HG02623 (cell line): ENCODE data around the gene RGS17.
"Not testable (repeated sequence)": the region's sequence is repeated elsewhere in the genome, so short reads cannot be mapped to it uniquely, and the experiment has no call there.

Experiments used
- ATAC-seq: cut with Tn5 transposase; IDR thresholded peaks from one replicate; pipeline ENCODE4 v1.9.1; 2021; ENCODE audit warnings: moderate library complexity; ENCODE audit not compliant: unreplicated experiment

The RGS17 gene

GRCh38 chr6:153034139-153034538 is 96.9 kb downstream of the RGS17 start:
- no peak for ATAC-seq

DNA sequence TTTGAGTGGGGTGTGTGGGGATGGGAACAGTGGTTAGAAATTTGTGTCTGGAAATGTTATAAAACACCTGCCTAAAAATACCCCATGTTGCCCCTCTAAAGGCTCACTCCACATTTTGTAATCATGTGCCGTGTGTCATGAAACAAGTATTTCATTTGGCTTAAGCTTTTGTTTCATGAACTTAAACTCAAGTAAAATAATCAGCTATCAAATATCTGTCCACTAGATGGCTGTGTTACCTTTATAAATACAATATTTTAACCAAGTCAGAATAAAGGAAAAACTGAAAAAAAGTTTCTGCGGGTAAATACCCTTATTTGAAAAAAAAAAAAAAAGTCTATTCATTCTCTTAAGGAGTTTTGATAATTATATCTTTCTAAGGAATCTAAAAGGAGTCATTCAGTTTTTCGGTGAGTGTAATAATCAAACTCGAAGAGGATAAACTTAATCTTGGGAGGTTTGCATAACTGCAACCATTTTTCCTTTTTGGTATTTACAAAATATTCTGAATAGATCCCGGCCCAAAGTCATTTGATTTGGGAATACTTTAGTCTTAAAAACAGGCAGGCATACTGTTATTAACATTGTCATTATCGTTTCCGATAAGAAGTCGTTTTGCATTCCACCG is 98.7 kb downstream of the RGS17 start:
- ATAC-seq: no peak

DNA sequence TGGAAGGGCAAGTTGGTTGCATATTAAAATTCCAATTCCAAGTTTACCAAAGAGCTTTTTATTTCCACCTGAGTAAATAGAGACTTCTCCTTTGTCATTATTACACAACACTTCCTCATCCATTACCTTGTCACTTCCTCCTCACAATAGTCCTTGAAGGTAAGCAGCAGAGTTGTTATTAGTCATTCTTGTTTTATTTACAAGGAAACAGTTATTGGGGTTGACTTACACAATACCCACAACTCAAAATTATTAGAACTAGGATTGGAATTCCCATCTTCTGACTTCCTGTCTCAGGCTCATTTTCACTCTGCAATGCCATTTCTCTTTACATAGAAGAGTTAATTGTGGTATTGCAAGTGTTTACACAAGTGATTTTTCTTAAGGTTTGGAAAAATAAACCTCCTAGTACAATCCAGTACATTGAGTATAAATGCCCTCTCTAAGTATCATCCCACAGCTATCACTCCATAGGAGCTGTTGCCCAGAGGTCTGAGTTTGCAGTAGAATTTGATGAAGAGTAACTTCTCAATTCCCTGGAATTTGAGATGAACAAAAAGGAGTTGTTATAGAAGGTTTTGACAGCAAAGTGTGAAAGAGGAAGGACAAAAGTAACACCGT is 99.6 kb downstream of the RGS17 start:
- ATAC-seq: no peak

DNA sequence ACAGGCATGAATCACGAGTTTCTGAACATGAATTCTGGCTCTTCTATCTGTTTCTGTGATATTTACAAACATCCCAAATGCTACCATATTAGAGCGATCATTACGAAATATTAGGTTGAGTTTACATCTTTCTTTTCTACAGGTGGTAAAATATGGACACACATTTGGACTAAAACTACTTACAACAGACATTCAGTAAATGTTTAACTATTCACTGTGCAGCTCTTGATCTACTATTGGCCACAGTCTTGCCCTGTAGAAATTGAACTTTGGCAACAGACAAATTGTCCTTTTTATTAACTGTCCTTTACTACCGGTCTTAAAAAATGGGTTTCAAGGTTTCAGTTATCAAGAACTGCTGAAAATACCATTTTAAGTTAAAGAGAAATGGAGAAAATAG is 102.1 kb downstream of the RGS17 start:
- ATAC-seq: no peak

DNA sequence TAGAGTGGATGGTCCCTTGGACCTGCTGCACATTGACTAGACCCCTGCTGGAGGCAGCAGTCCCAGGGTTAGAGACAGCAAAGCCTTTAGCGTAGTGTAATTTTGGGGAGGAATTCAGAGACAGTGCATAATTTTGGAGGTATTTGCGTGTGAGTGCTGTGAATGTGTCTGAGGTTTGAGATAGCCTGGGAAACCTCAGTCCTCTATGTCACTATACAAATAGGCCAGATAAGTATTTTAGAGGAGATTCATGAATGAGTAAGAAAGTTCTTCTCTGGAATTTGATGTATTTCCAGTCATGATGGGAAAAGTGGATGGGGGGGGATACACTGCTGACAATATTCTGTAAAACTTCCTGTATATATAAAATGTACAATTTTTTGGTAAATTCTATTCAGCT is 102.8 kb downstream of the RGS17 start:
- no peak for ATAC-seq

GRCh38 chr6:153027480-153027879 is 103.6 kb downstream of the RGS17 start:
- no peak for ATAC-seq

- ATAC-seq: no peak
Observed at GRCh38 chr6:153024709-153025017, 106.4 kb downstream of the RGS17 start.

DNA sequence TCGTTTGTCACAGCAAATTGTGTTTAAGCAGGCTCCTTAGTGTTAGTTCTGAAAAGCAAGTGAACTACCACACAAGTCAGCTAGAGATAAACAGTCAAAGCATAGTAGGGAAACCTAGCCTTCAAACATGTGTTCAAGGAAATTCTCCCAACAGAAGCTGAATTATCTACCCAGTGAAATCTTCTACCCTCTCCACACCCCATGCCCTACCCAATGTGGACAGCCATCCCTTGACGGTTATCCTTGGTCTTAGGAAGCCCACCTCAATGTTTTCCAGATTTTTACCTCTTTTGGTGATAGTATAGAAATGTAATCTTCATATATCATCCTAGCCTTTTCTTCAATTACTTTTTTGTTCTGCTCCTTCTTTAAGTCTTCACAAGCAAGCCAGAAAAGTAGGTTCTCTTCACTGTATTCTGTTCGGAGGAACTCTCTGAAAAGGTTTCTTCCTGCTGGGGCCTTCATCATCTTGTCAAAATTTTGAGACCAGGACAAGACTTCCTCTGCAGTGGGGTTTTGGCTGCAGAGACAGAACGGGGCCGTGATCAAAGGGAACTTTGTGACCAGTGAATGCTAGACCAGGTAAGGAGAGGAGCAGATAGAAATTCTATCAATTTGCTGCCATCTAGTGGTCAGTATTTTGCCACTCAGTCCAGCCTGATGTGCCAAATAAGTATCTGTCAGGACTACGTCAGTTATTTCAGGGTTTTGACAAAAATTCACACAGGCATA is 106.9 kb downstream of the RGS17 start:
- peak; percentile 100 for ATAC-seq

DNA sequence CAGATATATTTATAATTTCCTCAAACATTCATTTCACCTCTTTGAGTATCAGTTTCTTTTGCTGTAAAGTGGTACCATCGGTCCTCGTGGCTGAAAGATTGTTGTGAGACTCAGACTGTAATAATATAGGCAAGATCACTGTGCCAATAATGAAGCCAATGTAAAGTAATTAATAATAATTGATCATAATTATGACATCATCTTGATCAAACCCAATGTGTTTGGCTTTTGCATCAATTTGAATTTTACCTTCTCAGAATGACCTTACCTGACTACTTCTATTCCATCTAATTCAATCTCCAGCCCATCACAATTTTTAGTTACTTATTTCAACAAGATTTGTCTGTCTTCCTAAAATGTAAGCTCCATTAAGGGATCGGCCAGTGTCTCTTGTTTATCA is 112.7 kb downstream of the RGS17 start:
- no peak for ATAC-seq

GRCh38 chr6:153016846-153017245 is 114.2 kb downstream of the RGS17 start:
- ATAC-seq: no peak

DNA sequence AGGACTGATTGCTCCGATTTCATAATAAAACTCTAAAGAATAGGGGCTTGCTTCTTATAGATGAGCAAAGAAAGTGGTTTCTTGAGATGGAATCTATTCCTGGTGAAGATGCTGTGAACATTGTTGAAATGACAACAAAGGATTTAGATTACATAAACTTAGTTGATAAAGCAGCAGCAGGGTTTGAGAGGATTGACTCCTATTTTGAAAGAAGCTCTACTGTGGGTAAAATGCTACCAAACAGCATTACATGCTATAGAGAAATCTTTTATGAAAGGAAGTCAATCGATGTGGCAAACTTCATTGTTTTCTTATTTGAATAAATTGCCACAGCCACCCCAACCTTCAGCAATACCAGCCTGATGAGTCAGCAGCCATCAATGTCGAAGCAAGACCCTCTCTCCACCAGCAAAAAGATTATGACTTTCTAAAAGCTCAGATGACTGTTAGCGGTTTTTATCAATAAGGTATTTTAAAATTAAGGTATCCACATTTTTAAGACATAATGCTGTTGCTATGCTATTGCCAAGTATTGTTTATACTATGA is 115.9 kb downstream of the RGS17 start:
- ATAC-seq: no peak

DNA sequence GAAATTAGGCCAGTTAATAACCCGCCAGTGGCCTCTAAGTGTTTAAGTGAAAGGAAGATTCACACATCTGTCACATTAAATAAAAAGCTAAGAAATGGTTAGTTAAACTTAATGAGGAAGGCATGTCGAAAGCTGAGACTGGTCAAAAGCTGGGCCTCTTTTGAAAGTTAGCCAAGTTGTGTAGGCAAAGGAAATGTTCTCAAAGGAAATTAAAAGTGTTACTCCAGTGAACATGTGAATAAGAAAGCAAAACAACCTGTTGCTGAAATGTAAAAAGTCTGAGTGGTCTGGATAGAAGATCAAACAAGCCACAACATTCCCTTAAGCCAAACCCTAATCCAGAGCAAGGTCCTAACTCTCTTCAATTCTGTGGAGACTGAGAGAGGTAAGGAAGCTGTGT is 117.6 kb downstream of the RGS17 start:
- no peak for ATAC-seq

DNA sequence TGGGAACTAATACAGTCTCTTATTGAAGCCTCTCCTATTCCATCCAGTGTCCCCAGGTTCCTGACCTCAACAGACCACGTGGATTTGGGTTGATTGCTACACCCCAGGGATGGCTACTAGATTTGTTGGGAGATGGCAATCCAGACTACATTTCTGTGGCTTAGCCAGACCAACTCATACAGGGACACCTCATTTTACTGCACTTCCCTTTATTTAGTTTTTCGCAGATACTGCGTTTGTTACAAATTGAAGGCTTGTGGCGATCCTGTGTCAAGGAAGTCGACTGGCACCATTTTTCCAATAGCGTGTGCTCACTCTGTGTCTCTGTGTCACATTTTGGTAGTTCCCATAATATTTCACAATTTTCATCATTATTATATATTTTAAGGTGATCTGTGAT is 118.2 kb downstream of the RGS17 start:
- ATAC-seq: no peak

DNA sequence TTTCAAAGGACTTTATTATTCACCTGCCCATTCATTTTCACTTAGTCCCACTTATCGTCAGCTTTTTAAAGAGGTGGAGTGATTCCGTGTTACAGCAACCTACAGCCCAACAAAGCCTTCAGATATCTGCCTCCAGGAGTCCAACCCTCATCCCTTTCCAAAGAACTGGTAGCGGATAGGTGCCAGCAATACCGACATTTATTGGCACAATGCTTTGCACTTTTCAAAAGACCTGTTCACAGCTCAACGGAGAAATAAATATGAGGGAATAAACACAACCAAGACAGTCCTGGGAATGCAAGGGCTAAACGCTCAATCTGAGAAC is 127.8 kb downstream of the RGS17 start:
- ATAC-seq: peak; percentile 0

DNA sequence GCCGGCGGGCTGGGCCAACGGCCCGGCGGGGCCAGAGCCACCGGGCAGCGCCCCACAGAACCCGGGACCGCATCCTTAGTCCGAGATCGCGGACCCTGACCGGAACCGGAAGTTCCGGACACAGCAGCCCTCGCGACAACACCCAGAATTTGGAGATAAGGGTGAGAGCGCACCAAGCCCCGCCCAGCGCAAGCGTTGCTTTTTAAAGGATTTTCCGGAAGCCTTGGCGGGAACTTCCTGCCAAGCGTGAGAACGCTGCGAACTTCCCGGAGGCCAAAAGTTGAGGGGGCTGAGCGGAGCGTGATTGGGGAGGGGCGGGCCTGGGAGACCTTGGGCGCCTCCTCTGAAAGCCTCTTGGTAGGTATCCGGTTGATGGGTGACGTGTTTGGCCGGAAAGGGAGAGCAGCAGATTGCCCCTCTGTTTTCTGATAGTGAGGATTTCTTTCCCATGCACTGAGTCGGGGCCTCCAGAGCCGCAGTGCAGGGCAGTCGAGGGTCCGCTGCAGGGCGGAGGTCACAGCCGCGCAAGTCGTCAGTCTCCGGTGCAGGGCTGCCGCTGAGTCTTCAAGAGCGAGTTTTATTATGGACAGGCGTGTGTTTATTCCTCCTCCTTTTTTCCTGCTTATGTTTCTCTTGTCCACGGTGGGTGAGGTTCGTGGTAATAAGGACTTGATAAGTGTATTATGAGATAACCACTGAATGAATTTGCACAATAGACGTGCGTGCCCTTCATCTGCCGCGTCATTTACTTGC is 128.3 kb downstream of the RGS17 start, which contains the start of gene MTRF1L:
TSS of gene MTRF1L (minus strand) at position 97 of the 753 bp plus-strand sequence. CDS start at position 73, 24 bp downstream.
- ATAC-seq: peak; percentile 93

- ATAC-seq: peak; percentile 21
Observed at GRCh38 chr6:153001767-153002612, 129.1 kb downstream of the RGS17 start.

DNA sequence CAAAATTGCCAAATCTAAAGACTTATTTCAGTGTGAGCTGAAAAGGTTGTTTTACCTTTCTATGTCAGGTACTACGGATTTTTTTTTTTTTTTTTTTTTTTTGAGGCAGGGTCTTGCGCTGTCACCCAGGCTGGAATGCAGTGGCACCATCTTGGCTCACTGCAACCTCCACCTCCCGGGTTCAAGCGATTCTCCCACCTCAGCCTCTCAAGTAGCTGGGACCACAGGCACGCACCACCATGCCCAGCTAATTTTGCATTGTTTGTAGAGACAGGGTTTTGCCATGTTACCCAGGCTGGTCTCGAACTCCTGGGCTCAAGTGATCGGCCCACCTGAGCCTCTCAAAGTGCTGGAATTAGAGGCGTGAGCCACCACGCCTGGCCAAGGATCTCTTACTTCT is 130.3 kb downstream of the RGS17 start:
- ATAC-seq: not testable (repeated sequence)

DNA sequence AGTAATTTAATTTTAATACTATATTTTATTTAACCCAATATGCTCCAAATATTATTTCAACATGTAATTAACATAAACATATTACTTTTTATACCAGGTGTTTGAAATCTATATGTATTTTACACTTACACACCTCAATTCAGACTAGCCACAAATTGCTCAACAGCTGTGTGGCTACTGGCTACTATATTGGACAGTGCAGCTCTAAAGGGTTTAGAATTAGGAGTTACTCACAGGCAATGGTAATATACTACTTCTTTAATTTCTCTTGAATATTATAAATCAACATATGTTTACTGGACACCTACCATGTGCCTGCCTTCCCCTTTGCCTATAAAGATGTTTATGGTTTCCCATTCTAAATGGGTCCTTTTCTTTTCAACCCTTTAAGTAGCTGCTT is 130.8 kb downstream of the RGS17 start:
- no peak for ATAC-seq

DNA sequence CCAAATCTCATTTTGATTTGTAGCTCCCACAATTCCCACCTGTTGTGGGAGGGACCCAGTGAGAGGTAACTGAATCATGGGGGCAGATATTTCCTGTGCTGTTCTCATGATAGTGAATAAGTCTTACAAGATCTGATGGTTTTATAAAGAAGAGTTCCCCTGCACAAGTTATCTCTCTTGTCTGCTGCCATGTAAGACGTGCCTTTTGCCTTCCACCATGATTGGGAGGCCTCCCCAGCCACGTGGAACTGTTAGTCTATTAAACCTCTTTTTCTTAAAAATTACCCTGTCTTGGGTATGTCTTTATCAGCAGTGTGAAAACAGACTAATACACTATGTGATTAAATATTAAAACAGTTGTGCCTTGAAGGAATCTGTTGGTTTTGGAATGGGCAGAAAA is 131.5 kb downstream of the RGS17 start:
- not testable (repeated sequence) for ATAC-seq

DNA sequence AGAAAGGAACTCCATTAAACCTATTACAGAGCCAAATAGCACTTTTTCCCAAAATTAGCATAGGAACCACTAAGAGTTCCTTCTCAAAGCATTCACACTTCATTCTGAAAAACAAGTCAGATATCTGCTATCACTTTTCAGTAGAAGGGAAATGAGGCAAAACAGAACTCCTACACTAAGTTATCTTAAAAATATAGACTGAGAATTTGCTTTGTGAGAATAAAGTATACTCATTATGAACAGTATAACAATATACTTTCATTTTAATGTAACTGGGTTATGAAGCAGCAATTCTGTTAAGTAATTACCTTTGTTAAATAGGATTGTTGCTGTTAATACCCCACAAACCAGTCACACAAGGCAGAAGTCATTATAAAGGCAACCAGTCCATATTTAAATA is 137.2 kb downstream of the RGS17 start:
- no peak for ATAC-seq

DNA sequence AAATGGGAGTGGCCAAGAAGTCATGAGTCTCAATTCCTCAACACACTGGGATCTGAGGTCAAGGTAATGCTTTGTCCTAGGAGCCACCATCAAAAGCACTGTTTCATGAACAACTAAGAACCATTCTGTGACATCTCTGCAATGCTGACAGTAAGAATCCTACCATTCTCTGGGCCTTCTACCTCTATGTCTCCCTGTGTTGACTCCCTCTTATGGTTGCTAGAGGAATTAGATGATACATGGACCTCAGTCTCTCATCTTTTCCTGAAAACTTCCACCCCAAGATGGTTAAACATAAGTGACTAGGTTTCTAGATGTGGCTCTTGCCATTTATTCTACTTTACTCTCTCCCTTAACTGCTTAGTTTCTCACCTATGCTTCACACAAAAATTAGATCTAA is 137.7 kb downstream of the RGS17 start:
- no peak for ATAC-seq
